VCaP (cell line): ENCODE results near the gene STOX2.

Source experiments
- H3K27ac ChIP-seq: fragments of 450-650 bp; 2 replicates; pipeline ENCODE4 v1.5.1; 2017
- CTCF ChIP-seq: fragments of 450-650 bp; conservative IDR thresholded peaks from 2 replicates; pipeline ENCODE4 v1.5.1; 2017; ENCODE audit warnings: mild to moderate bottlenecking, moderate library complexity

Gene STOX2

GRCh38 chr4:183861426-183861825 is 43.7 kb upstream of the STOX2 start:
- peak overlapping the region; percentile 62 for H3K27ac ChIP-seq
- TF ChIP-seq CTCF: no peak

GRCh38 chr4:183863155-183863825 is 41.8 kb upstream of the STOX2 start:
- no peak overlapping the region for H3K27ac ChIP-seq
- no peak for TF ChIP-seq CTCF

GRCh38 chr4:183867247-183867646 is 37.9 kb upstream of the STOX2 start:
- TF ChIP-seq CTCF: no peak
- no peak overlapping the region for H3K27ac ChIP-seq

- no peak for TF ChIP-seq CTCF
- no peak overlapping the region for H3K27ac ChIP-seq
Observed at GRCh38 chr4:183870997-183871396, 34.1 kb upstream of the STOX2 start.

- H3K27ac ChIP-seq: no peak overlapping the region
- TF ChIP-seq CTCF: no peak
Observed at GRCh38 chr4:183871581-183871980, 33.5 kb upstream of the STOX2 start.

- no peak overlapping the region for H3K27ac ChIP-seq
- TF ChIP-seq CTCF: no peak
Observed at GRCh38 chr4:183872531-183872930, 32.6 kb upstream of the STOX2 start.

- no peak overlapping the region for H3K27ac ChIP-seq
- TF ChIP-seq CTCF: no peak
Observed at GRCh38 chr4:183873409-183874185, 31.5 kb upstream of the STOX2 start.
